HT1080 (cell line): ENCODE measurements around the gene DLEC1. TPM values are rescaled to one million over a fixed set of nuclear protein-coding genes. Genes with fewer than 3 reads are reported as not detected.

Experiments
- small RNA-seq: library from RNA; depleted of rRNA; stranded (forward); fragments of <200 nt; gene quantifications from one replicate; pipeline ENCODE3, GENCODE V24; 2014
- total RNA-seq: library from RNA; depleted of rRNA; stranded (reverse); fragments of >200 nt; shearing (Covaris generic); gene quantifications from 2 replicates; pipeline ENCODE4 v1.2.3, GENCODE V29; 2014; rRNA removed

The DLEC1 gene
- total RNA-seq, 1 experiment from 2014 or later: not detected

Small RNA genes within 50 kb of the gene (small RNA-seq; reads per million reads assigned to genes)
- not detected for gene RF00019

Other genes starting within 250 kb of the DLEC1 start
- 23.5 and 25.4 TPM in 2 replicates for gene CTDSPL, start 177.3 kb upstream of the DLEC1 start, total RNA-seq
- gene VILL, start 48.4 kb upstream of the DLEC1 start, total RNA-seq: 1.0 and 1.1 TPM in 2 replicates
- 1.9 and 3.6 TPM in 2 replicates for gene PLCD1, start 9.6 kb upstream of the DLEC1 start, total RNA-seq
- 9.2 and 14.2 TPM in 2 replicates for gene ACAA1, start 97.9 kb downstream of the DLEC1 start, total RNA-seq
- 0.03 TPM in 1 of 2 replicates, not detected in the other for gene MYD88, start 99.5 kb downstream of the DLEC1 start, total RNA-seq
- 28.5 and 35.6 TPM in 2 replicates for gene OXSR1, start 126.3 kb downstream of the DLEC1 start, total RNA-seq
- gene SLC22A13, start 226.6 kb downstream of the DLEC1 start, total RNA-seq: 0.07 TPM in 1 of 2 replicates, not detected in the other
- gene SLC22A14, start 243.1 kb downstream of the DLEC1 start, total RNA-seq: not detected in 2 replicates